Astrocyte of the hippocampus (primary cell): ENCODE results near the gene WDR70.
"Not testable (repeated sequence)": the region's sequence is repeated elsewhere in the genome, so short reads cannot be mapped to it uniquely, and the experiment has no call there.

Experiments
- DNase-seq: peaks from one replicate; pipeline ENCODE4 v3.0.0; 2011; ENCODE audit warnings: low read depth, low spot score

WDR70 gene

GRCh38 chr5:37569466-37569865, 190.3 kb downstream of the WDR70 start:
- no peak for DNase-seq

DNA sequence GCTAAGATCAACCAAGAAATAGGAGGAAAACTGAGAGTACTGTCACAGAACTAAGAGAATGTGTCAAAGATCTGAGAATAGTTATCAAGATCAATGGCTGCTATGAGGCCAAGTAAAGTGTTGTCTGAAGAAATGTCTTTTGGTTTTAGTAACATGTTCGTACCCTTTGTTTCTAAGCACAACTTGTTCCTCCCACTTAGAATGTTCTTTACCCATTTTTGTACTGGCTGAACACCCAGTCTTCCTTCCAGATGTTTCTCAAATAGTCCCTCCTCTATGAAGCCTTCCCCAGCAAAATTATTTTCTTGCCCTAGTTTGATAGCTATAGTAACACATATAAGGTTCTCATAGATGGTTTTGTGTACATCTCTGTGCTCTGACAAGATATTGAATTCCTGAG, 191.5 kb downstream of the WDR70 start:
- no peak for DNase-seq

GRCh38 chr5:37571985-37572384, 192.9 kb downstream of the WDR70 start:
- DNase-seq = no peak

DNA sequence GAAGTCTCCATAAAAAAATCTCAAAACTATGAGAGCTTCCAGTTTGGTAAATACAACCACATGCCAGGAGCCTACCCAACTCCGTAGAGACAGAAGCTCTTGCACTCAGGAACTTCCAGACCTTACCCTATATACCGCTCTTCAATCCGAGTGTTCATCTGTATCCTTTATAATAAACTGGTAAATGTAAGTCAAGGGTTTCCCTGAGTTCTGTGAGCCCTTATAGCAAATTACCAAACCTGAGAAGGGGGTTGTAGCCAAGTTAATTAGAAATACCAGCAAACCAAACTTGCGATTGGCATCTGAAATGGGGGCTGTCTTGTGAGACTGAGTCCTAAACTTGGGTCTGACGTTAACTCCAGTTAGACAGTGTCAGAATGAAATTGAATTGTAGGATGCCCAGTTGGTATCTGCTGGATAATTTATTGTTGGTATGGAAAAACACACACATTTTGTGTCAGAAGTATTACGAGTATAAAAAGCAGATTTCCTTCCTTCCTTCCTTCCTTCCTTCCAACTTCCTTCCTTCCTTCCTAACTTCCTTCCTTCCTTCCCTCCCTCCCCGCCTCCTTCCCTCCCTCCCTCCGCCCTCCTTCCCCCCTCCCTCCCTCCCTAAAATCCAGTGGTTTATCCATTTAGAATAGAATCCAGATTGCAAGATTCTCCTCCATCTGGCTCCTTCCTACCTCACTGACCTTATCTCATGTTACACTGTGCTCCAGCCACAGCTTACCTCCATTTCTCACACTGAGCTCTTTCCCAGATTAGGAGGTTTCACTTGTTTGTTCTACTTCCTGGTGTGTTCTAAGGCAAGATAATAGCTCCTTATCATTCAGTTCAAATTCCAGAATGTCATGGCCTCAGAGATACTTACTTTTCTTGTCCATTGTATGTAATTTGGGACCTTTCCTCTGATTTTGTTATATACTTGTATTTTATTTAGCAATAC, 196.7 kb downstream of the WDR70 start:
- no peak for DNase-seq

DNA sequence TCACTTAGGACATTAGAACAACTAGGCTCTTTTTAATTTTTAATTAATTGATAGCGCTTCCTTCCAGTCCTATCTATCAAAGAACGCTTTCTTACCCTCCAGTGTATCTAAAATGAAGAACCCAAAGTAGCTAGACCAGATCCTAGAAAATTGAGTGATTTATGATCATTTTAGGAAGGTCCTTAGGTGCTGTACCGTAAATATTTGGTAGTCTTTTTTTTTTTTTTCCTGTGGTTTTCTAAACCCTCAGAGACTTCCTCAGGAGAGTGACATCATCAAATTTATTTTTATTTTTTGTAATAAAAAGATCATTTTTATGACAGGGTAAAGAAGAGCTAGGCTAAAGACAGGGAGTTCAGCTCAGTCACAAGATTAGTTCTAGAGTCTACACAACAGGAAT, 197.4 kb downstream of the WDR70 start:
- no peak for DNase-seq

DNA sequence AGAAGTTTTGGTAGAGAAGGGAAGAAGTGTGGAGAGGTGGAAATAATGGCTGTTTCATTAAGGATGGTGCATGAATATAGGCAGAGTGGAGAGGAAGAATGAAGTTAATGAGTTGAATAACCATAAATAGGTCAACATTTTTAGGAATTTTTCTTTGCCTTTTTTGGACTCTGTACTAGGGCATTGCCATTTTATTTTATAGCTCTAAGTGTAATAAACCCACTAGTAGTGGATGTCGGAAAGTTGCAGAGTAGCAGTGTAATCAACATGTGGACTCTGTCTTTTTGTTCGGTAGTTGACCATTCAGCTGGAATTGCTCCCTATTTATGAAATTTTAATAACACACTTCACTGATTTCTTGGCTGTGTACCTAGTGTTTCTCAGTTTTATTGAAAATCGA, 199.1 kb downstream of the WDR70 start:
- DNase-seq = no peak

DNA sequence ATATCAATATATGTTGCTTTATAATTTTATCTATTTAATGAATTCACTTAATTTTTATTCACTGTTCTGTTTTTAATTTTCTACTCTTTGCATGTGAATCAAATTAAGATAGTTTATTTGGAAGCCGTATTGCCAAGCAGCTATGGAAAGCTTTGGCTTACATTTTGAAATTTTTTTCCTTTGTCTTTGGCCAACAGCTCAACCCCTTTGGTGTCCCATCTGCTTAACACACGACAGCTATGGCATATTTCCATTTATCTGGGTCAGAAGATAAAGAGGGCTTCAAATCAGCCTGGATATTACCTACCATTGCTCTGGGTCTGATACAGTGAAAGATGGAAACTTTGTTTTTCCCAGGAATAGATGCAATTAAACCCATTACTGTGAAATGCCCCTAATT, 201.0 kb downstream of the WDR70 start:
- DNase-seq = no peak

GRCh38 chr5:37582202-37582601, 203.1 kb downstream of the WDR70 start:
- no peak for DNase-seq

DNA sequence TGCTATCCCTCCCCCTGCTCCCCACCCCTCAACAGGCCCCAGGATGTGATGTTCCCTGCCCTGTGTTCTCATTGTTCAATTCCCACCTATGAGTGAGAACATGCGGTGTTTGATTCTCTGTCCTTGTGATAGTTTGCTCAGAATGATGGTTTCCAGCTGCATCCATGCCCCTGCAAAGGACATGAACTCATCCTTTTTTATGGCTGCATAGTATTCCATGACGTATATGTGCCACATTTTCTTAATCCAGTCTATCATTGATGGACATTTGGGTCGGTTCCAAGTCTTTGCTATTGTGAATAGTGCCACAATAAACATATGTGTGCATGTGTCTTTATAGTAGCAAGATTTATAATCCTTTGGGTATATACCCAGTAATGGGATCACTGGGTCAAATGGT, 214.2 kb downstream of the WDR70 start:
- DNase-seq = not testable (repeated sequence)

DNA sequence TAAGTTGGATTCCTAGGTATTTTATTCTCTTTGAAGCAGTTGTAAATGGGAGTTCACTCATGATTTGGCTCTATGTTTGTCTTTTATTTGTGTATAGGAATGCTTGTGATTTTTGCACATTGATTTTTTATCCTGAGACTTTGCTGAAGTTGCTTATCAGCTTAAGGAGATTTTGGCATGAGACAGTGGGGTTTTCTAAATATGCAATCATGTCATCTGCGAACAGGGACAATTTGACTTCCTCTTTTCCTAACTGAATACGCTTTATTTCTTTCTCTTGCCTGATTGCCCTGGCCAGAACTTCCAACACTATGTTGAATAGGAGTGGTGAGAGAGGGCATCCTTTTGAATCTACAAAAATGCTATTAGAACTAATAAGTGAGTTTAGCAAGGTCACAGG, 215.7 kb downstream of the WDR70 start:
- DNase-seq = not testable (repeated sequence)

- no peak for DNase-seq
These were observed 219.6 kb downstream of the WDR70 start for GRCh38 chr5:37598733-37599132.

DNA sequence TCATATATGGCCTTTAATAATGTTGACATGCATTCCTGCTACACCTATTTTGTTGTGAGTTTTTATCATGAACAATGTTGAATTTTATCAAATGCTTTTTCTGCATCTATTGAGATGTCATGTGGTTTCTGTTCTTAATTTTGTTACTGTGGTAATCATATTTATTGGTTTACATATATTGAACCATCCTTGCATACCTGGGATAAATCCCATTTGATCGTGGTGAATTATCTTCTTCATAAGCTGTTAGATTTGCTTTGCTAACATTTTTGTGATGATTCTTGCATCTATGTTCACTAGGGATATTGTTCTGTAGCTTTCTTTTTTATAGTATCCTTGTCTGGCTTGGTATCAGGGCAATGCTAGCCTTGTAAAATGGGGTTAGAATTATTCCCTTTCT, 222.0 kb downstream of the WDR70 start:
- no peak for DNase-seq

GRCh38 chr5:37603072-37603471, 224.0 kb downstream of the WDR70 start:
- DNase-seq = no peak

DNA sequence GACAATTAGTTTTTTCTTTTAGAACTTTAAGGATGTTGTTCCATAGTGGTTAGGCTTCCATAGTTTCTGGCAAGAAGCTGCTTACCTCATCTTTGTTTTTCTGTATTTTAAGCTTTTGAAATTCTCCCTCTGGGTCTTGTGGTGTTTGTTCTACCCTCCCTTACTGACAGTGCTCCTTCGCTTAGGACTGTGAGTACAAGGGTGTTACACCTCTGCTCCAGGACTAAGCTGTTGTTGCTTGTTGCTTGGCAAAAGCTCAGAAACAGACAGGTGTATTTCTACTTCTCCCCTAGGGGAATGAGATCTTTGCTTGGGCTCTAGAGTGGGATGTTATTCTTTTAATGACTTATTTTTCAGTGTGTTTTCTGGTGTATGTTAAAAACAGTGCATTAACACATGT, 225.2 kb downstream of the WDR70 start:
- no peak for DNase-seq

GRCh38 chr5:37606148-37606547, 227.0 kb downstream of the WDR70 start:
- DNase-seq = no peak

- no peak for DNase-seq
These were observed 227.6 kb downstream of the WDR70 start for GRCh38 chr5:37606632-37607248.

- peak; percentile 75 for DNase-seq
These were observed 236.1 kb downstream of the WDR70 start for GRCh38 chr5:37615184-37615583.

DNA sequence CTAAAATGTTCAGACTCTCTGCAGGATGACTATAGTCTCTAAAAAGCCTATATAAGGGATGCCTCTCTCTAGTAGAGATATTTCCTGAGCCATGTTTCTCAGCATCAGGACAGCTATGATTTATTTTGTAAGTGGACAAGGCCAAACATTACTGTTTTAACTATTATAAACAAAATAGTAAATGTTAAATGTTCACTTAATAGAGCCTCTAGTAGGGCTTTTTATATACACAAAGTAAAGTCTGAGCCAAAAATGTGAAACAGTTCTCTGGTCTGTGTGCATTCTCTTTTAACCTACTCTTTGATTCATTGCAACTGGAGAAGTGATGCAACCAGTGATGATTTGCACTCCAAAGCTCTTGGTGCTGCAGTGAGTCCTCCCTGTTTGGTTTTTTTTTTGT, 240.2 kb downstream of the WDR70 start:
- DNase-seq = peak; percentile 11

GRCh38 chr5:37622354-37622753, 243.2 kb downstream of the WDR70 start:
- DNase-seq = not testable (repeated sequence)

GRCh38 chr5:37626266-37626665, 247.1 kb downstream of the WDR70 start:
- DNase-seq = no peak

- no peak for DNase-seq
These were observed 249.8 kb downstream of the WDR70 start for GRCh38 chr5:37628876-37629275.

DNA sequence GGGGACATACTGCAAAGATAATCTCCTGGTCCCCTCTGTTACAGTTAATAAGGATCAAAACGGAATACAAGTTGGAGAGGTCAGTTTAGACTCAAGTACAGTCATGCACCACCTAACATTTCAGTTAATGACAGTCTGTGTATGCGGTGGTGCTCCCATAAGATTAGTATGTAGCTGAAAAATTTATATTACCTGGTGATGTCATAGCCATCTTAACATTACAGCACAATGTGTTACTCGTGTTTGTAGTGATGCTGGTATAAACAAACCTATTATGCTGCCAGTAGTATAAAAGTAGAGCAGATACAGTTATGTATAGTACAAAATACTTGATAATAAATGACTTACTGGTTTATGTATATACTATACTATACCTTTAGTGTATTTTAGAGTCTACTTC, 252.8 kb downstream of the WDR70 start:
- DNase-seq = no peak
